Kidney (tissue), 14 donors: Measurements from ENCODE around the gene SLC9A5. TPM values are rescaled to one million over a fixed set of nuclear protein-coding genes. Genes with fewer than 3 reads are reported as not detected.

Experiments
- DNase-seq, 5 donors: peaks; one replicate each; pipeline ENCODE4 v3.0.0-alpha.2; 2013 to 2020
- FAIRE-seq: peaks from 2 replicates; lab custom pipeline; 2012; peaks lifted over from hg19 to GRCh38; lab: Jason Lieb, UNC
- H3K27ac ChIP-seq, 2 donors: one replicate each; pipeline ENCODE4 v1.7.0; 2013; ENCODE audit warnings: low read depth in 2 of 2, low read length in 2 of 2, inconsistent platforms in 1 of 2
- H3K27me3 ChIP-seq: one replicate; pipeline ENCODE4 v1.7.1; 2013; ENCODE audit warnings: low read length, inconsistent platforms; ENCODE audit not compliant: control insufficient read depth, insufficient read depth
- H3K36me3 ChIP-seq, 3 donors: one replicate each; pipeline versions ENCODE4 v1.7.0 to v1.7.1; 2013; ENCODE audit warnings: low read length in 3 of 3, control low read depth in 1 of 3, inconsistent platforms in 1 of 3; ENCODE audit not compliant: insufficient read depth in 3 of 3, control insufficient read depth in 2 of 3
- H3K4me1 ChIP-seq, 3 donors: one replicate each; pipeline versions ENCODE4 v1.7.0 to v1.7.1; 2013; ENCODE audit warnings: low read length in 3 of 3, inconsistent platforms in 1 of 3, low read depth in 1 of 3; ENCODE audit not compliant: control insufficient read depth in 2 of 3, insufficient read depth in 2 of 3
- H3K4me3 ChIP-seq, 3 donors: one replicate each; pipeline versions ENCODE4 v1.7.0 to v1.8.1; 2013; ENCODE audit warnings: low read length in 3 of 3, control low read depth in 1 of 3, inconsistent platforms in 1 of 3
- H3K9ac ChIP-seq, 3 donors: one replicate each; pipeline versions ENCODE4 v1.7.0 to v1.7.1; 2013; ENCODE audit warnings: low read length in 3 of 3, control low read depth in 1 of 3, inconsistent platforms in 1 of 3
- H3K9me3 ChIP-seq, 3 donors: one replicate each; pipeline versions ENCODE4 v1.7.0 to v1.7.1; 2013; ENCODE audit warnings: low read length in 3 of 3, control low read depth in 1 of 3, inconsistent platforms in 1 of 3; ENCODE audit not compliant: control insufficient read depth in 2 of 3, insufficient read depth in 1 of 3
- intact Hi-C: fragments of 100-400 bp; cut with DNase I; formaldehyde crosslinking; loops from one replicate; pipeline ENCODE4 v1.11.1; 2022
- polyA plus RNA-seq: library from polyadenylated mRNA; stranded (reverse); fragments of 350-450 nt; fragmentation: Illumina TruSeq; extraction: RNeasy Lipid Tissue Mini Kit (QIAGEN cat#74804); gene quantifications from one replicate; pipeline ENCODE4 v1.2.3, GENCODE V29; 2014; ENCODE audit warnings: low read depth, low replicate concordance; ENCODE audit not compliant: insufficient read depth
- total RNA-seq: library from RNA; stranded (reverse); fragmentation: NEBNext Ultra II Directional; extraction: Animal tissue kit (Norgen Biotek cat#: 25700); gene quantifications from one replicate; pipeline ENCODE4 v1.2.1, GENCODE V29; 2021
- TF ChIP-seq, protein P1 (sequence below): IDR thresholded peaks from 3 replicates; pipeline ENCODE4 v1.5.1; 2012; ENCODE audit warnings: mild to moderate bottlenecking, moderate library complexity, borderline replicate concordance; ENCODE audit not compliant: insufficient read depth; ENCODE audit errors: extremely low read depth
- donor health status: control.
- donor health status: control.
- donor health status: control.
- donor health status: control.
- donor health status: control.
- donor health status: DM: yes; HTN: yes; CAD: no.
- donor health status: Normal renal cell carcinoma (clear cell type).

The SLC9A5 gene
- total and polyA plus RNA-seq, 2 donors from 2014 or later = 0.92 to 1.1 TPM

DNA sequence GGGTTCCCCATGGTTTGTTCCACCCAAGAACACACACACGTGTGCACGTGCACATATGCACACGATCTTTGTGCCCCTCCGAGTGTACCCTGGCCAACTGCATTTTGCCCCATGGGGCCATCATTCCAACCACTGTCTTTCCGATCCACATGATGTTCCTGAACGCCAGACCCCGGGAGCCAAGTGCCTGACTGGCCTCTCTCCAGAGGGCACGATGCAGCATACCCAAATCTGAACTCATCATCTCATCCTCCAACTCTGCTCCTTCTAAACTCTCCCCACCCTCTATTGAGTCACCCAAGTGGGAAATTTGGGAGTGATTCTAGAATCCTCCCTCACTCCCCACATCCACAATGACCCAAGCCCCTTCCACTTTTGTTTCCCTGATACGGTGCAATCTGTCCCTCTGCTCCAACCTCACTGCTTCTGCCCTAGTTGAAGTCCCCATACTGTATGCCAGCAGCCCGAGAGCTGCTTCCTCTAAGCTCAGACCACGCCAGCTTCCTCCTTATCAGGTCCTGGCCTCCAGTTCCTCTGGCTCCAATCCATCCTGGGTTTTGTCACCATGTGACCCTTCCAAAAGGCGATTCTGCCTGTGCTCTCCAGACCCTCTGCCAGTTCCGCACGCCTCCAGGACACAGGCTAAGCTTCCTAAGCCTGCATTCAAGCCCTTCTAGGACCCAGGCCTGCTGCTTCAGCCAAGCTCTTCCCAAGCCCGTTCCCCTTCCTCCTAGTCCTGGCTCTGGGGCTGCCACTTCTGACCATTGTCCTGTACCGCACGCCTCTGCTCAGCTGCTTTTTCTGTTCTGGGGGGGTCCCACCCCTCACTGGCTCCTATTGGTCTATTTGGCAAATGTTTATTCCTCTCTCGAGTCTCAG, 31.9 kb upstream of the SLC9A5 start:
- no peaks in the 10 kb centered on the region for H3K36me3 ChIP-seq
- no peak overlapping the region for H3K4me3 ChIP-seq
- peaks cover 0 to 4% (median 0%) of the 10 kb centered on the region in 3 donors for H3K4me1 ChIP-seq
- peak in 1 of 5 donors; percentile 33 for DNase-seq
- H3K9me3 ChIP-seq = no peaks in the 10 kb centered on the region
- peak overlapping the region in 1 of 2 donors; percentile 27 for H3K27ac ChIP-seq
- intact Hi-C loops = no loop called here
- no peak overlapping the region for H3K9ac ChIP-seq
- H3K27me3 ChIP-seq = no peaks in the 10 kb centered on the region
- FAIRE-seq = no peak
- TF ChIP-seq, protein P1, sequence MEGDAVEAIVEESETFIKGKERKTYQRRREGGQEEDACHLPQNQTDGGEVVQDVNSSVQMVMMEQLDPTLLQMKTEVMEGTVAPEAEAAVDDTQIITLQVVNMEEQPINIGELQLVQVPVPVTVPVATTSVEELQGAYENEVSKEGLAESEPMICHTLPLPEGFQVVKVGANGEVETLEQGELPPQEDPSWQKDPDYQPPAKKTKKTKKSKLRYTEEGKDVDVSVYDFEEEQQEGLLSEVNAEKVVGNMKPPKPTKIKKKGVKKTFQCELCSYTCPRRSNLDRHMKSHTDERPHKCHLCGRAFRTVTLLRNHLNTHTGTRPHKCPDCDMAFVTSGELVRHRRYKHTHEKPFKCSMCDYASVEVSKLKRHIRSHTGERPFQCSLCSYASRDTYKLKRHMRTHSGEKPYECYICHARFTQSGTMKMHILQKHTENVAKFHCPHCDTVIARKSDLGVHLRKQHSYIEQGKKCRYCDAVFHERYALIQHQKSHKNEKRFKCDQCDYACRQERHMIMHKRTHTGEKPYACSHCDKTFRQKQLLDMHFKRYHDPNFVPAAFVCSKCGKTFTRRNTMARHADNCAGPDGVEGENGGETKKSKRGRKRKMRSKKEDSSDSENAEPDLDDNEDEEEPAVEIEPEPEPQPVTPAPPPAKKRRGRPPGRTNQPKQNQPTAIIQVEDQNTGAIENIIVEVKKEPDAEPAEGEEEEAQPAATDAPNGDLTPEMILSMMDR = no peak

DNA sequence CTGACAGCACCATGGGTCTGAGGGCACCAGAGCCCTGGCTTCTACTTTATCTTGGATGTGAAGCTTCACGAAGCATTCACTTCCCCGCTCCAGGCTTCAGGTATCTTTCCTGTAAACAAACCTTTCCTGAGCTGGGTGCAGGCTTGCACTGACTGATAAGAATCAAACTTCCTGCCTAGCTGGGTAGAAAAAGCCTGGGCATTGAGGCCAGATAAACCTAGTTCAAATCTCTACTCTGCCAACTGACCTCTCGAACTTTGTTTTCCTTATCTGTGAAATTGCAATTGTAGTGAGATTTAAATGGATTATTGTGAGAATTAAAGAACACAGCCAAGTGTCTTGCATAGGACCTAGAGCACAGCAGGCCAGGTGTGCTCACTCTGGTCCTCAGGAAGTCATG, 24.8 kb upstream of the SLC9A5 start:
- no peak overlapping the region for H3K27ac ChIP-seq
- no peaks in the 10 kb centered on the region for H3K9me3 ChIP-seq
- no peak for DNase-seq
- no peaks in the 10 kb centered on the region for H3K27me3 ChIP-seq
- H3K4me1 ChIP-seq = peaks cover 0 to 20% (median 11%) of the 10 kb centered on the region in 3 donors
- peaks cover 0 to 5% (median 0%) of the 10 kb centered on the region in 3 donors for H3K36me3 ChIP-seq
- H3K9ac ChIP-seq = no peak overlapping the region
- TF ChIP-seq, protein P1 = no peak
- no peak overlapping the region for H3K4me3 ChIP-seq
- intact Hi-C loops = no loop called here
- no peak for FAIRE-seq

GRCh38 chr16:67226295-67226803, 22.4 kb upstream of the SLC9A5 start:
- DNase-seq (no peak), FAIRE-seq (no peak)
- H3K36me3 ChIP-seq = peaks cover 2 to 26% (median 11%) of the 10 kb centered on the region in 3 donors
- no peaks in the 10 kb centered on the region for H3K27me3 ChIP-seq
- H3K9ac ChIP-seq = peak overlapping the region; percentile 38 to 96 (median 80)
- no peaks in the 10 kb centered on the region for H3K9me3 ChIP-seq
- TF ChIP-seq, protein P1 = no peak
- intact Hi-C loops = no loop called here
- H3K27ac ChIP-seq = peak overlapping the region; percentile 0 to 85
- peaks cover 0 to 20% (median 11%) of the 10 kb centered on the region in 3 donors for H3K4me1 ChIP-seq
- H3K4me3 ChIP-seq = peak overlapping the region; percentile 83 to 100 (median 98)
